CD14-positive monocyte (primary cell): ENCODE data around the gene ACACA. TPM values are rescaled to one million over a fixed set of nuclear protein-coding genes. Genes with fewer than 3 reads are reported as not detected.

Experiments
- DNase-seq, 3 donors: peaks; one replicate each; pipeline ENCODE4 v3.0.0-alpha.2; 2011 to 2022
- H2AFZ ChIP-seq: 2 replicates; pipeline ENCODE4 v1.6.0; 2012; ENCODE audit warnings: mild to moderate bottlenecking, low read depth, low read length, inconsistent platforms; ENCODE audit not compliant: insufficient read depth, poor library complexity, severe bottlenecking
- H3K27ac ChIP-seq, 2 donors: 1 replicate in 1 of 2; 2 replicates in 1 of 2; pipeline ENCODE4 v1.5.1; 2012 to 2013; ENCODE audit warnings: low read length in 2 of 2, control low read depth in 1 of 2, inconsistent platforms in 1 of 2, low read depth in 1 of 2, mild to moderate bottlenecking in 1 of 2
- H3K27me3 ChIP-seq, 2 donors: one replicate each; pipeline versions ENCODE4 v1.6.0 to v1.6.1; 2011 to 2013; ENCODE audit warnings: low read length in 2 of 2; ENCODE audit not compliant: control insufficient read depth in 2 of 2, insufficient read depth in 2 of 2
- H3K36me3 ChIP-seq, 2 donors: replicated peaks in 1 of 2; 1 replicate in 1 of 2; 2 replicates in 1 of 2; pipeline versions ENCODE4 v1.5.1 to v1.6.1; 2012 to 2013; ENCODE audit warnings: low read length in 2 of 2, control low read depth in 1 of 2, inconsistent platforms in 1 of 2, mild to moderate bottlenecking in 1 of 2; ENCODE audit not compliant: insufficient read depth in 2 of 2, control insufficient read depth in 1 of 2
- H3K4me1 ChIP-seq, 2 donors: 1 replicate in 1 of 2; 2 replicates in 1 of 2; pipeline versions ENCODE4 v1.5.1 to v1.6.1; 2012 to 2013; ENCODE audit warnings: low read length in 2 of 2, control low read depth in 1 of 2, inconsistent platforms in 1 of 2, mild to moderate bottlenecking in 1 of 2, moderate library complexity in 1 of 2; ENCODE audit not compliant: insufficient read depth in 2 of 2, control insufficient read depth in 1 of 2
- H3K4me2 ChIP-seq: replicated peaks from 2 replicates; pipeline ENCODE3; 2012; ENCODE audit warnings: low read length, moderate library complexity, mild to moderate bottlenecking; ENCODE audit not compliant: poor library complexity, severe bottlenecking; ENCODE audit errors: extremely low read depth
- H3K4me3 ChIP-seq, 3 experiments: fragments of 200-600 bp in 1 of 3; sonication (generic) in 1 of 3; replicated peaks in 1 of 3; 1 replicate in 2 of 3; 2 replicates in 1 of 3; pipeline ENCODE4 v1.5.1; 2011 to 2013; ENCODE audit warnings: low read length in 3 of 3, mild to moderate bottlenecking in 3 of 3, control low read depth in 2 of 3, low read depth in 2 of 3, inconsistent platforms in 1 of 3, moderate library complexity in 1 of 3
- H3K79me2 ChIP-seq: 2 replicates; pipeline ENCODE4 v1.6.0; 2012; ENCODE audit warnings: mild to moderate bottlenecking, control low read depth, inconsistent platforms, low read length, moderate library complexity; ENCODE audit not compliant: insufficient read depth
- H3K9ac ChIP-seq: 2 replicates; pipeline ENCODE4 v1.6.0; 2017; ENCODE audit warnings: low read length, mild to moderate bottlenecking; ENCODE audit not compliant: insufficient read depth, poor library complexity, severe bottlenecking
- H3K9me3 ChIP-seq, 2 donors: replicated peaks in 1 of 2; 1 replicate in 1 of 2; 2 replicates in 1 of 2; pipeline versions ENCODE4 v1.5.1 to v1.6.1; 2012 to 2013; ENCODE audit warnings: low read length in 2 of 2, control low read depth in 1 of 2; ENCODE audit not compliant: control insufficient read depth in 1 of 2, insufficient read depth in 1 of 2
- H4K20me1 ChIP-seq: 2 replicates; pipeline ENCODE4 v1.6.0; 2012; ENCODE audit warnings: mild to moderate bottlenecking, low read length, control low read depth, moderate library complexity; ENCODE audit not compliant: insufficient read depth
- H3K27ac Mint-ChIP-seq, 7 donors: one replicate each; pipeline ENCODE4 v1.8.0; 2020; ENCODE audit warnings: mild to moderate bottlenecking in 7 of 7, mixed read lengths in 7 of 7, moderate library complexity in 6 of 7, inconsistent platforms in 2 of 7
- H3K27me3 Mint-ChIP-seq, 3 donors: one replicate each; pipeline ENCODE4 v1.8.0; 2021 to 2022; ENCODE audit warnings: low read depth in 3 of 3, mild to moderate bottlenecking in 3 of 3, mixed read lengths in 3 of 3, moderate library complexity in 3 of 3, inconsistent platforms in 1 of 3
- H3K36me3 Mint-ChIP-seq, 2 donors: one replicate each; pipeline ENCODE4 v1.8.0; 2020; ENCODE audit warnings: mixed read lengths in 2 of 2, inconsistent platforms in 1 of 2, mild to moderate bottlenecking in 1 of 2
- H3K4me1 Mint-ChIP-seq: one replicate; pipeline ENCODE4 v1.8.0; 2020; ENCODE audit warnings: mild to moderate bottlenecking, mixed read lengths
- H3K4me3 Mint-ChIP-seq, 2 donors: one replicate each; pipeline ENCODE4 v1.8.0; 2020; ENCODE audit warnings: mild to moderate bottlenecking in 2 of 2, mixed read lengths in 2 of 2, moderate library complexity in 1 of 2
- H3K9me3 Mint-ChIP-seq, 7 donors: one replicate each; pipeline ENCODE4 v1.8.0; 2020 to 2022; ENCODE audit warnings: mixed read lengths in 7 of 7, mild to moderate bottlenecking in 6 of 7, moderate library complexity in 6 of 7, inconsistent platforms in 2 of 7
- CTCF ChIP-seq: fragments of 200-600 bp; IDR thresholded peaks from one replicate; pipeline ENCODE4 v1.8.0; 2022; ENCODE audit warnings: antibody characterized with exemption, mild to moderate bottlenecking
- WGBS: methylation state at CpG from one replicate; pipeline ENCODE4 v1.1.5; 2013; ENCODE audit warnings: missing lambda C conversion rate; ENCODE audit not compliant: insufficient coverage; 5-methylcytosine and 5-hydroxymethylcytosine counted together
- intact Hi-C, 2 donors: fragments of 100-400 bp; cut with micrococcal nuclease; formaldehyde crosslinking; loops; one replicate each; pipeline versions ENCODE4 v1.15.0 to v1.15.1; 2023
- polyA plus RNA-seq, 3 donors: library from polyadenylated mRNA; depleted of rRNA in 1 of 3; unstranded in 2 of 3; stranded (reverse) in 1 of 3; fragments of 300-500 nt in 2 of 3; fragments of >200 nt in 1 of 3; fragmentation: Illumina TruSeq in 2 of 3; gene quantifications; 1 replicate in 2 of 3; 2 replicates in 1 of 3; pipeline ENCODE4 v1.2.3, GENCODE V29; 2012 to 2021

Gene ACACA
- polyA plus RNA-seq, 3 donors = 3.5 to 4.6 (median 3.8) TPM

- no peak overlapping the region for H3K4me3 Mint-ChIP-seq
- no peaks in the 10 kb centered on the region for H3K79me2 ChIP-seq
- no peaks in the 10 kb centered on the region for H3K9me3 Mint-ChIP-seq
- H3K36me3 ChIP-seq = peaks cover 0 to 12% of the 10 kb centered on the region in 2 donors
- no peak overlapping the region for H3K9ac ChIP-seq
- no peak overlapping the region for H3K4me3 ChIP-seq
- no peaks in the 10 kb centered on the region for H3K9me3 ChIP-seq
- WGBS = no CpG with 5 or more reads among the region's 2 CpGs
- H3K4me1 Mint-ChIP-seq = peaks cover 13% of the 10 kb centered on the region
- H3K27ac Mint-ChIP-seq = no peak overlapping the region
- no peaks in the 10 kb centered on the region for H3K27me3 ChIP-seq
- H3K4me2 ChIP-seq = no peak overlapping the region
- TF ChIP-seq CTCF = no peak
- H3K4me1 ChIP-seq = peaks cover 9 to 10% of the 10 kb centered on the region in 2 donors
- H3K27ac ChIP-seq = no peak overlapping the region
- H3K36me3 Mint-ChIP-seq = peaks cover 35 to 46% of the 10 kb centered on the region in 2 donors
- H2AFZ ChIP-seq = no peak overlapping the region
- H3K27me3 Mint-ChIP-seq = no peaks in the 10 kb centered on the region
- no peaks in the 10 kb centered on the region for H4K20me1 ChIP-seq
- intact Hi-C loops = no loop called here
- DNase-seq = no peak
Measured at GRCh38 chr17:37278247-37278894, 128.3 kb downstream of the ACACA start.

GRCh38 chr17:37276475-37276874 is 130.2 kb downstream of the ACACA start:
- DNase-seq = no peak
- Histone ChIP-seq H3K4me1 (peaks cover 12 to 15% of the 10 kb centered on the region in 2 donors), H3K27ac (no peak overlapping the region), H4K20me1 (no peaks in the 10 kb centered on the region), H3K36me3 (peaks cover 0 to 6% of the 10 kb centered on the region in 2 donors), H3K79me2 (no peaks in the 10 kb centered on the region), H3K27me3 (no peaks in the 10 kb centered on the region), H3K9ac (no peak overlapping the region), H3K4me3 (no peak overlapping the region), H3K4me2 (no peak overlapping the region), H2AFZ (no peak overlapping the region), H3K9me3 (no peaks in the 10 kb centered on the region)
- no peak for TF ChIP-seq CTCF
- Mint-ChIP-seq H3K27me3 (no peaks in the 10 kb centered on the region), H3K4me3 (no peak overlapping the region), H3K4me1 (peaks cover 17% of the 10 kb centered on the region), H3K36me3 (peaks cover 21 to 30% of the 10 kb centered on the region in 2 donors), H3K9me3 (no peaks in the 10 kb centered on the region), H3K27ac (no peak overlapping the region)
- intact Hi-C loops = no loop called here
- no CpG with 5 or more reads among the region's 1 CpG for WGBS
